Globus pallidus (tissue), 1 donor: Measurements from ENCODE around the gene CNTN3.

Source experiments
- DNase-seq: peaks from one replicate; pipeline ENCODE4 v3.0.0-alpha.2; 2015; ENCODE audit warnings: low spot score

Gene CNTN3

DNA sequence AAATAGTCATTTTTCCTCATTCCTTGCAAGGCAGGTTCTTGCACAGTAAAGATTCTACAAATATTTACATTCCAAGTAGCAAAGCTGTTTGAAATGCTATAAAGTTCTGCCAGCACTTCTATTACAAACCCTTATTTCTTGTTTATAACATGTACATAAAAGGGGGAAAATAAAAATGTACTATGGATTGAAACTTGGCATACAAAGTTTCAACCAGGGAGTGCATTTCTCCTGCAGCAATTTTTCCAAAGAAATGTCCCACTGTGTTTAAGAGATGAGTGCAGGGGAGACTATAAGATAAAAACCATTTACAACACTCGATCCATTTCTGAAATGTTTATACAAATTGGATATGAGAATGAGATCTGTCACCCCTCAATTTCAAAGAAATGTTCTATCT, 3.3 kb downstream of the CNTN3 start:
- DNase-seq, result no peak

- no peak for DNase-seq
Observed at GRCh38 chr3:74607803-74608202, 6.7 kb downstream of the CNTN3 start.

GRCh38 chr3:74606996-74607395, 7.5 kb downstream of the CNTN3 start:
- DNase-seq, result no peak

DNA sequence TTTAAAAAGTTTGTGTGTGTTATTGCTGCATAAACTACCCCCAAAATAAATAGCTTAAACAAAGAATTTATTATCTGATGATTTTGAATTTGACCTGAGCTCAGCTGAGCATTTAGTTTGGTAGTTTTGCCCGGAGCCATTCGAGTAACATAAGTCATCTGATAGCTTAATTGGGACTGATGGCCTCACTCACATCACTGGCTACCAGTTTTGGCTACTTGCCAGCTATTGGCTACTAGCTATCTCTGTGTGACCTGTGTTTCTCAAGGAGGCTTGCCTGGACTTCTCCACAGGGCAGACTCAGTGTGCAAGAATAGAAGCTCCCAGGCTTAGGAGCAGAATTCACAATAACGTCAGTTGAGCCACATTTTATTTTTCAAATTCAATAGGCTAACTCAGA, 9.0 kb downstream of the CNTN3 start:
- DNase-seq, result no peak

DNA sequence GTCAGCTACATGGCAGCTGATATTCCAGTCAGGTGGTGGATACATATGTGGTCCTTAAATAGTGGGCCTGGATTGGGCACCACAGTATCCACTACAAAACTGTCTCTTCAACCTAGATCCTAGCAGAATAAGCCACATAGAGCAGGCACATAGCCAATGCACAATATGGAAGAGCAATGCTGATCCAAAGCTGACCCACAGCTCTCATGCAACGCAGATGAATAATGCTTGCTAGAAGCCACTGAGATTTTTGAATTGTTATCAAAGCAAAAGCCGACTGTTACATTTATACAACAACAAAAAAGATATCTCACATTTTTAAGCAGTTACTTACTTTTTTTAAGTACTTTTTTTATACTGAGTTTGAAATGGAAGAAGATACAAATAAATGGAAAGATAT, 11.2 kb downstream of the CNTN3 start:
- no peak for DNase-seq

GRCh38 chr3:74602471-74602870, 12.0 kb downstream of the CNTN3 start:
- no peak for DNase-seq

DNA sequence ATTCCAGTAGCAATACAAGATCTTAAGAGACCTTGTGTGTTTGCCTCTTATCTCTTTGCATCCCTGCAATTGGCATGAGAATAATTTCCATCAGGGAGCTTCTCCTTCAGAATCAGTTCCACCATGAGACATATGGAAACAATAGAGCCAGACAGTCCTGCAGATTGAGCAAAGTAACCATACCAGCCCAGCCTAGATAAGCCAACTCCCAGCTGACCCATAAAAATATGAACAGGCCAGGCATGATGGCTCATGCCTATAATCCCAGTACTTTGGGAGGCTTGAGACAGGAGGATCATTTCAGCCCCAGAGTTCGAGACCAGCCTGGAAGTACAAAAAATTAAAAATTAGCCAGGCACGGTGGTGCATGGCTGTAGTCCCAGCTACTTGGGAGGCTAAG, 12.7 kb downstream of the CNTN3 start:
- no peak for DNase-seq

DNA sequence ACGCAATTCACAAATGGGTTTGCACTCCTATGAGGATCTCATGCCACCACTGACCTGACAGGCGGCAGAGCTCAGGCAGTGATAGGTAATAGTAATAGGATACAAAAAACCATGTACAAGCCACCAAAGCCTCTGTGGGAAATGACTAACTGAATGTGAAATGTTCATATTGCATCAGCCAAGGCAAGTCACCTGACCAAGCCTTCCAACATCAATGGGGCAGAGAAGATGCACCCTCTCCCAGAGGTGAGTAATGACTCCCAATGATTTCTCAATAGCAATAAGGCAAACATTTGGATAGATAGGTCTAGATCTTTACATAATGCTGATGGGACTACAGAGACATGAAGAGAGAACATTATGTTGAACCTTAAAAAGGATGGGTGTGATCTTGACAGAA, 14.9 kb downstream of the CNTN3 start:
- DNase-seq, result no peak

- DNase-seq, result no peak
Observed at GRCh38 chr3:74593152-74593551, 21.3 kb downstream of the CNTN3 start.

DNA sequence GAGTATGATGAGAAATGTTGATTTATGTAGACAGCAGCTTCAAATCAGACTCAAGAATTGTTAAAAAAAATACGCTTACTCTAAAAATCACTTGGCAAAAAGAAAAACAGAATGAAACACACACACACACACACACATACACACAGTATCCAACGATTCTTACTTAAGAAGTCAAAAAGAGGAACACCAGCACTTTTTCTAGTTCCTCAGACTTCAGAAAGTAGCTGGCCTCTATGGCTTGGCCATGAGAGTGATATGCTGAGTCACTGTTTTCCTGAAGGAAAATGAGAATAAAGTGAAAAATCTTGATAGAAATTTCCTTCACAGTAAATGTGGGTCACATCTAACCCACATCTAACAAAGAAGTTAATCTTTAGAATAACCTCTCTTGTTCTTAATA, 22.1 kb downstream of the CNTN3 start:
- DNase-seq, result no peak

- no peak for DNase-seq
Observed at GRCh38 chr3:74591946-74592345, 22.5 kb downstream of the CNTN3 start.

GRCh38 chr3:74591342-74591741, 23.1 kb downstream of the CNTN3 start:
- DNase-seq, result no peak

DNA sequence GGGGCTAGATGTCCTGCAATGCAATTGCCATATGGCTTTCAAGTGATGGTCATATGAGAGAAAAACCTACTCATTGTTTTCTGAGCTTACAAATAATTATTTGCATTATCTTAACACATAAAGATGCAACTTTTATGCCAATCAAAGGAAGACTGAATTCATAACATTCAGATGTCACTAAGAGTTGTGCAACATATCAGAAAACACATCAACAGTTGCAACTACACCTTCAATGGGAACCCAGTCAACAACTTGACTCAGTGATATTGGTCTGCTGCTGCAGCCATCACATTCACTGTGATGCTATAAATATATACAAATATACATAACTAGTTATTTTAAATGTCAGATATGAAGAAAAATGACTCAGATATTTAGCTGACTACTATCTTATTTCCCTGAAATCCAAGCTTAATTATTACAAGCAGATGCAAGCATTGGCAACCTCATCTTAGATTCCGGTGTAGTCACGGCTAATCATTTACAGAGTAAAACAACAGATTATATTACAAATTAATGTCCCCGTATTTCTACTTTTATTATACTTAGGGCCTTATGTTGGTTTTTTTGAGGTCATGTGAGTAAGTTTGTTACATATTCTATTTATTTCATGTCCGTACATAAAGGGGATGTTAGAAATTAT, 23.7 kb downstream of the CNTN3 start:
- DNase-seq, result no peak

DNA sequence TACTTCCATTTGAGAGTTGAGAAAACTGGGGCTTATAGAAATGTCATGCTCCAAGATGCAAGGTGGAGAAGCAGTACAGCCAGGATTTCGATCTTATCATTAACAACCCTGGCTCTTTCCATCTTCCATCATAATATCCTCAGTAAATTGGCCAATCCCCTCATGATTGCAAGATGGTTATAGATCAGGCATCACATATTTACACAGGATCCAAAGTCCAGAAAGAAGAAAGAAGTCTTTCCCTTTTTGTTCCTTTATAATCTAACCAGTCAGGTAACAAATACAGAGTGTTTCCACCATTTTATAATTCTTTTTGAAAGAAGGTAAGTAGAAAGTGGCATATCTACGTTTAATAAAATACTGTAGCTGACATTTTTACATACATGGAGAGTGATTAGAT, 29.7 kb downstream of the CNTN3 start:
- no peak for DNase-seq

DNA sequence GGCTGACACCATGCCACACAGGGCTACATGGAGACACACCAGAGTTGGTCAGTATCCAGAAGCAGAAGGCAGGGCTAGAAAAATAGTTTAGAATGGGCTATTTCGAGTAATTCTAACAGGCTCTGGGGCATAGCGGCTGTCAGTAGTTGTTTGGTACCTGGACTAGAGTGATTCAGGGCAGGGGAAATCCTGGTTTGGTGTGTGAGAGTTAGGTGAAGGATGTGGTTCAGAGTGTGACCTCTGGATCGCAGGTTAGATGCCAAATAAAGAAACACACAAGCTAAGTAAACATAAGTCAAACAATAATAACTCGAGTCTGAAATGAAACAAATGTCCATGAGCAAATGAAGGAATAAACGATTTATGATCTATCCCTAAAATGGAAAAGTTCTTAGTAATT, 31.5 kb downstream of the CNTN3 start:
- DNase-seq, result no peak

DNA sequence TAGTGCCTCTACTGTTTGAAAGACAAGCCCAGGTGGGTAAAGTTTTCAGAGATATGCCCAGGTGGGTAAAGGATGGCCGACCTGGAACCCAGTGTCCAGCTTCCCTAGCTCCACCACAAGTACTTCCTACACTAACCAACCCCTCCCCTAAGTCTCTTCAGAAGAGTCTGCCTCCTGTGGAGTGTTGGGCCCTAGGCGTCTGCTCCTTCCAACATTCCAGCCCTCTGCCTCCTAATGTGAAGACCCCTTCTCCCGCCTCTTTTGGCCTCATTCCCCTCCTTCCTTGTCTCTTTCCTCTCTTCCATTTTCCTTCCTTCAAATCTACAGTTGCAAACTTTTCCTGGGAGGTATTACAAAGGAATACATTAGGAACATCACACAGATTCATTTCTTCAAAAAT, 38.6 kb downstream of the CNTN3 start:
- DNase-seq, result no peak

GRCh38 chr3:74571118-74571517, 43.3 kb downstream of the CNTN3 start:
- no peak for DNase-seq
